ENCODE results near the gene APCDD1L.

APCDD1L gene

DNA sequence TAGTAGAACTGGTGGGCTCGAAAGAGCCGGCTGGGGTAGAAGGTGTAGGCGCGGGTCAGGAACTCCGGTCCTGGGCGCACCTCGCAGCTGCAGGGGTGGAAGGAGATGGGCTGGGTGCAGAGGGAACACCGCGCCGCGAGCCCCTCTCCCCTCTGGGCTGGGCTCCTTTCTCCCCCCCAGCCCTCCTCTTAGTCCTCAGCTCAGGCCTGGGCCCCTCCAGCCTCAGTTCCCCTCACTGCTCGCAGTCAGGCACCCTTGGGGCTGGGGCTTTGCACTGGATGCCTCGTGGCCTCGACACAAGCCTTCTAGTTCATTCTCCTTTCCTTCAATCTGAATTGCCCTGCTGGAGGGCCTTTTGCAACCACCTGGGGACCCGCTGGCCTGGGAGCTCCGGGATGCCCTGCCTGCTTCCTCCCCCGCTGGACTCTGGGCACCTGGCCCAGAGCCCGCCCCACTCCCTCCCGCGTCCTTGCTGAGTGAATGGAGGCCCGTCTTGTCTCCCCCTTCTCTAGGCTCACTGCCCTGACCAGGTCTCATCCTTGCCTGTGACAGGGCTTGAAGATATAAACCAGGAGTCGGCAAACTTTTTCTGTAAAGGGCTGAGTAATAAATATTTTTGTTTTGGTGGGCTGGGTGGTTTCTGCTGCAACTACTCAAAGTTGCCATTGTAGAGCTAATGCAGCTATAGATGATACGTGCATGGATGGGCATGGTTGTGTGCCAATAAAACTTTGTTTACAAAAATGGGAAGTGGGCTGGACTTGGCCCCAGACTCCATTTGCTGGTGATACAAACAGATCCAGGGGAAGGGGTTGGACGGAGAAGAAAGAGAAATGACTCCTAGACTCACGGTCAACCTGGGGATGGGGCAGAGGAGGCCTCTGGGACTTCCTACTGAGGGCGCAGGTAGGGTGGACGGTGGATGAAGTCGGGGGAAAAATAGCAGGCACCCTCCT is 47.3 kb downstream of the APCDD1L start:
- no peak for DNase-seq (ENCODE audit: low read depth)
- no peaks in the 10 kb centered on the region for H3K9me3 ChIP-seq (ENCODE audit: control insufficient read depth, low read length)

DNA sequence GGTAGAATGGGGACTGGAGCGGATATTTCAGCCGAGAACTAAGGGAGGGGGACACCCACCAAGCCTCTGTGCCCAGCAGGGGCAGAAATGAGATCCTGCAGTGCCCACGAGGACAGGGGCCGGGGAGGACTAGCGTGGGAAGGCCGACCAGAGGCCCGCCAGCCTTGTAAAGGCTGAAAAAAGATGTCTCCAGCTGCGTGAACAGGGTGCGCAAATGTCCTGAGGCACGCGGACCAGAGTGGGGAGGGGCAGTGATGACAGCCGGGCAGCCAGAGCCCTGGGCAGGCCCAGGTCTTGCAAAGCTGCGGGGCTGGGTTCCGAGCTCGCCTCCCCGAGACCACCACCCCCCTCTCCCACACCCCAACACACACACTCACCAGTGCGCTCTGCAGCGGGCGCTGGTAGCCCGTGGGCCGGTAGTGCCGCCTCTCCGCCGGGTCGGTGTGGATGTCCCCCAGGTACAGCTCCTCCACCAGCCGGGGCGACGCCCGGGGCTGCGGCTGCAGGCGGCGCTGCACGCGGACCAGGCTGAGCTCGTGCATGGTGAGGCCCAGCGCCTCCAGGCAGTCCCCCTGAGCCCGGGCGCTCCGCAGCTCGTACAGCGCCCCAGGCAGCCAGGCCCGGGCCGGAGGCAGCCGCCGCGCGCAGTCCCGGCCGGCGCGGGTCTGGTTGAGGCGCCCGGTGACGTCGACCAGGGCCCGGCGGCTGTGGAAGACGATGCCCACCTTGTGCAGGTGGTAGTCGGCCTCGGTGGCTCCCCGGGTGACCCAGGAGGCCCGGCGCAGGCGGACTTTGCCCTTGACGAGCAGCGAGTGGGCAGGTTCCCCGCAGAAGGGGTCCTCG is 48.2 kb downstream of the APCDD1L start:
- Histone ChIP-seq H3K9me3 (ENCODE audit: control insufficient read depth, low read length) (no peaks in the 10 kb centered on the region), H3K4me3 (ENCODE audit: low read length) (no peak overlapping the region), H3K27me3 (replicated peaks; ENCODE audit: control insufficient read depth, insufficient read depth, low read length) (no peaks in the 10 kb centered on the region), H3K36me3 (ENCODE audit: control insufficient read depth, insufficient read depth, low read length, severe bottlenecking) (no peaks in the 10 kb centered on the region), H3K9ac (ENCODE audit: low read length) (no peak overlapping the region), H3K4me1 (ENCODE audit: control insufficient read depth, insufficient read depth, low read length) (no peaks in the 10 kb centered on the region)
- DNase-seq (ENCODE audit: low read depth), result no peak

More for the DNA sequence above, 47.3 kb downstream of the APCDD1L start:
- no peak overlapping the region for H3K4me3 ChIP-seq (ENCODE audit: low read length)
- no peaks in the 10 kb centered on the region for H3K36me3 ChIP-seq (ENCODE audit: control insufficient read depth, insufficient read depth, low read length, severe bottlenecking)
- no peaks in the 10 kb centered on the region for H3K4me1 ChIP-seq (ENCODE audit: control insufficient read depth, insufficient read depth, low read length)
- no peaks in the 10 kb centered on the region for H3K27me3 ChIP-seq (replicated peaks; ENCODE audit: control insufficient read depth, insufficient read depth, low read length)
- no peak overlapping the region for H3K9ac ChIP-seq (ENCODE audit: low read length)

DNA sequence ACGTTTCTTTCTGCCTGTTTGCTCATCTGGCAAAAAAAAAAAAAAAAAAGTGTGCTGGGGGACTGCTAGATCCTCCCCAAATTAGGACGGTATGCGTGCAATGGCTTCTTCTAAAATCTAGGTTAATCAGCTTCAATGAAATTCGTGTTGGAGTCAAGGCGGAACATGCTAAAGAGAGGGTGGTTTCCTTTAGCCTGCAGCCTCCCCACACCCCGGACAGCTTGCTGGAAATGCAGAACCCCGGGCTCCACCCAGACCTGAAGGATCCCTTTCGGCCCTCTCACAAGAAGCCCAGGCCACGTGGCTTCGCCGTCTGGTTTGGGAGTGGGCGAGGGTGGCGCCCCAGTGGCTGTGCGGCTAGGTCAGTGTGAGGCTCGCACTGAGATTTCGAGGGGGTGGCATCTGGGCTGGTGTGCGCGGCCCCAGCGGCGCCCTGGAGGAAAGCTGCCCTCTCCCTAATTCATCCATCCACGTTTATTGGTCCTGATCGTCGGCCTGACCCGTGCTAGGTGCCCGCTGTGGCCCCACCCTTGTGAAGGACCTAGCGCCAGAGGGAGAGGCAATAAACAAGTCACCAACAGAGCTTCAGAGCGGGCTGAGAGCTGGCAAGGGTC is 49.0 kb downstream of the APCDD1L start:
- Histone ChIP-seq H3K9me3 (ENCODE audit: control insufficient read depth, low read length) (no peaks in the 10 kb centered on the region), H3K4me1 (ENCODE audit: control insufficient read depth, insufficient read depth, low read length) (no peaks in the 10 kb centered on the region), H3K36me3 (ENCODE audit: control insufficient read depth, insufficient read depth, low read length, severe bottlenecking) (no peaks in the 10 kb centered on the region), H3K9ac (ENCODE audit: low read length) (no peak overlapping the region), H3K4me3 (ENCODE audit: low read length) (no peak overlapping the region), H3K27me3 (replicated peaks; ENCODE audit: control insufficient read depth, insufficient read depth, low read length) (no peaks in the 10 kb centered on the region)
- no peak for DNase-seq (ENCODE audit: low read depth)

DNA sequence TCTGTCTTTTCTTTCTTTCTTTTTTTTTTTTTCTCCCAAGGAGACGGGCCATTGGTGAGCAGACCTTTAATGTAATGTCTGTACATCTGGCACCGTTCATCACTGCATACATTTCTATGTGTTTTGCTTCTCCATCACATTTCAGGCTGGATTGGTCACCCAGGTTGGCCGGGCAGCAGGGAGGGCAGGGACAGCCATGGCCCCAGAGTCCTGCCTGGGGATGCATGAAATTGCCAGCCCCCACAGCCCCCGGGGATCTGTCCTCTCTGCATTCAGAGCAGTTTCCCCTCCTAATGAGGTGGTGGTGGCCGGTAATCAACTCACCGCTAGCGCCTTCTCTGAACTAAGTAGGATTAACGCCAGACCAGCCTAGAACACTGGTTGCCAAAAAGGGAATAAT is 50.4 kb downstream of the APCDD1L start:
- H3K4me1 ChIP-seq (ENCODE audit: control insufficient read depth, insufficient read depth, low read length), result no peaks in the 10 kb centered on the region
- DNase-seq (ENCODE audit: low read depth), result no peak
- H3K9ac ChIP-seq (ENCODE audit: low read length), result no peak overlapping the region
- no peaks in the 10 kb centered on the region for H3K9me3 ChIP-seq (ENCODE audit: control insufficient read depth, low read length)
- no peaks in the 10 kb centered on the region for H3K27me3 ChIP-seq (replicated peaks; ENCODE audit: control insufficient read depth, insufficient read depth, low read length)
- no peaks in the 10 kb centered on the region for H3K36me3 ChIP-seq (ENCODE audit: control insufficient read depth, insufficient read depth, low read length, severe bottlenecking)
- H3K4me3 ChIP-seq (ENCODE audit: low read length), result no peak overlapping the region

DNA sequence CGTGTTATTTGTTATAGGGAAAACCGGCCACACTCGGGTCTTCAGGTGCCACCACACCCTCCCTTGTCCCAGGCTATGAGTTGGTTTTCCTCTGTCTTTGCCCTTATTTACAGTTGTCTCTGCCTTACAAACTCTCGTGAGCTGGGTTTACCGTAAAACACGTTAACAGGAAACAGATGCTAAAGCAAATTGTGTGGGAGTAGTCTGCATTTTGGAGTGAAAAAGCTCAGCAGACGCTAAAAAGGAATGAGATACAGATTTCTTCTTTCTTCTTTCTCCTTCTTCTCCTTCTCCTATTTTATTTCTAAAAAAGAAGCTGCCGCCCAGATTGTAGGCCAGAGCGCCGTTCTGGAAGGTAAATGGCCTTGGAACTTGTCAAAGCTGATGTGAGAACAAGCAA is 51.9 kb downstream of the APCDD1L start:
- H3K4me3 ChIP-seq (ENCODE audit: low read length), result no peak overlapping the region
- H3K9me3 ChIP-seq (ENCODE audit: control insufficient read depth, low read length), result no peaks in the 10 kb centered on the region
- H3K9ac ChIP-seq (ENCODE audit: low read length), result no peak overlapping the region
- H3K27me3 ChIP-seq (replicated peaks; ENCODE audit: control insufficient read depth, insufficient read depth, low read length), result no peaks in the 10 kb centered on the region
- H3K4me1 ChIP-seq (ENCODE audit: control insufficient read depth, insufficient read depth, low read length), result no peaks in the 10 kb centered on the region
- H3K36me3 ChIP-seq (ENCODE audit: control insufficient read depth, insufficient read depth, low read length, severe bottlenecking), result no peaks in the 10 kb centered on the region
- no peak for DNase-seq (ENCODE audit: low read depth)

DNA sequence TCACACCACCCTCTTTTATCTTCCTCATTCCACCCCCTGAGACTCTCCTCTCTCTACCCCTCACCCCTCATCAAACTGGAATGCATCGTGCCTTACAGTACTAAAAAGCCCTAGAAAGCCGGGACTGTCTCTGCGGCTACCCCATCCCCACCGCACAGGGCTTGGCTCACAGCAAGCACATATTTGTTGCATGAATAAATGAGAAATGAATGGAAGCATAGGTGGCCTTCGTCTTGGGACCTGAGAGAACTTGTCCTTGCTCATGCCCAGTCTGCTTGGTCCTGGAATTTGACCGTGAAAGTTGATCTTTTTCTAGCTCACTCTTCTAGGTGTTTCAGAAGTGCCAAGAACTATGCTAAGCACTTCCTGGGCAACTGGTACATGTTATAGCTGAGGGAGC is 53.3 kb downstream of the APCDD1L start:
- H3K9me3 ChIP-seq (ENCODE audit: control insufficient read depth, low read length), result no peaks in the 10 kb centered on the region
- no peak overlapping the region for H3K9ac ChIP-seq (ENCODE audit: low read length)
- H3K4me1 ChIP-seq (ENCODE audit: control insufficient read depth, insufficient read depth, low read length), result no peaks in the 10 kb centered on the region
- no peak for DNase-seq (ENCODE audit: low read depth)
- no peaks in the 10 kb centered on the region for H3K36me3 ChIP-seq (ENCODE audit: control insufficient read depth, insufficient read depth, low read length, severe bottlenecking)
- H3K27me3 ChIP-seq (replicated peaks; ENCODE audit: control insufficient read depth, insufficient read depth, low read length), result no peaks in the 10 kb centered on the region
- H3K4me3 ChIP-seq (ENCODE audit: low read length), result no peak overlapping the region

DNA sequence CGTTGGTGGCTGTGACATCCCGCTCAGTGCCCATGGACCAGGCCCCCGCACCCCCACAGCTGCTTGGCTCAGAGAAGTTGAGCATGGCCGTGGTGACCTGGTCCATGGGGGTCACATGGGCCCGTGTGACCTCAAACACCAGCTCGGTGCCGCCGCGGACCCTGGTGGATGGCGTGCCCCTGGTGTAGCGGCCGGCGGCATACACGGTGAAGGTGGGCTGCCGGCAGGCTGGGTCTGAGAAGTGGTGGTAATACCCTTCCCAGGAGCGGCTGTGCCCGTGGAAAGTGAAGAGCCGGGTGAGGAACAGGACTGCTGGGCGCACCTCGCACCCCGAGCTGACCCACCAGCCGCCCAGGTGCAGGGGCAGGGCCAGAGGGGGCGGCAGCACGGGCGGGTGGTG is 54.1 kb downstream of the APCDD1L start:
- Histone ChIP-seq H3K27me3 (replicated peaks; ENCODE audit: control insufficient read depth, insufficient read depth, low read length) (no peaks in the 10 kb centered on the region), H3K9me3 (ENCODE audit: control insufficient read depth, low read length) (no peaks in the 10 kb centered on the region), H3K36me3 (ENCODE audit: control insufficient read depth, insufficient read depth, low read length, severe bottlenecking) (no peaks in the 10 kb centered on the region), H3K4me1 (ENCODE audit: control insufficient read depth, insufficient read depth, low read length) (no peaks in the 10 kb centered on the region), H3K9ac (ENCODE audit: low read length) (no peak overlapping the region), H3K4me3 (ENCODE audit: low read length) (no peak overlapping the region)
- no peak for DNase-seq (ENCODE audit: low read depth)

DNA sequence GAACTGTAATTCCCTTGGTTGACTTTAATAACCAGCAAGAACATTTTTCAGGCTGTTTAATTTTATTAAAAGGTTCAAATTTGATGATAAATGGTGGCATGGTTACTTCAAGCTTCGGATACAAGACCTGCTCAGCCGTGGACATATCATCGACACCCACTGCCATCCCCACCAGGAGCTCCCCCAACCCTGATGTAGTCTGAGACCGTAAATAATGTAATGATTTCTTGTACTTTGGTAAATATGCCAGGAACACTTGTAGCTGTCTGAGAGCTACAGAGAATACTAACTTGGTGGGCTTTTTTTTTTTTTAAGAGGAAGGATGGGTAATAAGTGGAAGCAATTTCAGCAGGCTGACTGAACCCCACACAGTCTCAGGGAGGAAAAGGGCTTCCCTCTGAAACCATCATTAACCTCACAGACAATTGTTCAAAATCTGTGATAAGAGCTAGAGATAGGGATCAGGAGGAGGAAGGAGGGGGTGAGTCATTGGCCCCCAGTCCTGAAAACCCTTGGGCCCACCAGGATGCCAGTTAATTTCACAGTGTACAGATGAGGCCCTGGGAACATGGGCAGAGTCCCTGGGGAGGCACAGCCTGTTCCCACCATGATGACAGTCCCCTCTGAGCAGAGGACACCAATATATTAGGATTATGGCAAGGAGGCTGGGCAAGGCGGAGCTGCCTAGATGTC is 56.0 kb downstream of the APCDD1L start:
- no peak for DNase-seq (ENCODE audit: low read depth)
- no peaks in the 10 kb centered on the region for H3K27me3 ChIP-seq (replicated peaks; ENCODE audit: control insufficient read depth, insufficient read depth, low read length)
- no peaks in the 10 kb centered on the region for H3K36me3 ChIP-seq (ENCODE audit: control insufficient read depth, insufficient read depth, low read length, severe bottlenecking)
- no peak overlapping the region for H3K9ac ChIP-seq (ENCODE audit: low read length)
- H3K4me1 ChIP-seq (ENCODE audit: control insufficient read depth, insufficient read depth, low read length), result no peaks in the 10 kb centered on the region
- peaks cover 6% of the 10 kb centered on the region for H3K9me3 ChIP-seq (ENCODE audit: control insufficient read depth, low read length)
- no peak overlapping the region for H3K4me3 ChIP-seq (ENCODE audit: low read length)

DNA sequence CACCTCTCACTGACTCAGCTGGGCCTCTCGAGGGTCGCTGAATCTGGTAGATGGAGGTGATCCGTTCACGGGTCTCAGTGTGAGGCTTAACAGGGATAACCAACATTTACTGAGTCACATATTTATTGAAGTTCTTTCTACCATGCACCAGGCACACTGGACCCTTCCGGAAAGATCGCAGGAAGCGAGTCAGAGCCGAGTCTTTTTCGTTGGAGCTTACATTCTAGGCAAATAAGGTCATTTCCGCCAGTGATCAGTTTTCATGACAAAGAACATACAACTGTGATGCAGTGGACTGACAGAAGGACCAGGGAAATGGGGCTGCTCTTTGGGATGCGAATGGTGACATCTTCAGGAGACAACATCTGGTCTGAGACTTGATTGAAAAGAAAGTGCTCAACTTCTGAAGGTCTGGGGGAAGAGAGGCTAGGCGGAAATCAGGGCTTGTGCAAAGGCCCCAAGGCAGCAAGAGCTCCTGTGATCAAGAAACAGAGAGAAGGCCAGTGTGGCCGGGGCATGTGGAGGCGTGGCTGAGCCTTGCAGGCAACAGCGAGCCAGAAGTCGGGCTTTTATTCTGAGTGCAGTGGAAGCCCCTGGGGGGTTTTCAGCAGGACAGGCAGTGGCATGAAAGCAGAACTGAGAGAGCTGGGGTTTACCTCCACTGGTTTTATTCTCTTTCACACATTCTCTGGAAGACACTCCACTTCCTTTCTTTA is 56.7 kb downstream of the APCDD1L start:
- no peak overlapping the region for H3K4me3 ChIP-seq (ENCODE audit: low read length)
- H3K4me1 ChIP-seq (ENCODE audit: control insufficient read depth, insufficient read depth, low read length), result no peaks in the 10 kb centered on the region
- H3K9ac ChIP-seq (ENCODE audit: low read length), result no peak overlapping the region
- H3K36me3 ChIP-seq (ENCODE audit: control insufficient read depth, insufficient read depth, low read length, severe bottlenecking), result no peaks in the 10 kb centered on the region
- H3K9me3 ChIP-seq (ENCODE audit: control insufficient read depth, low read length), result peaks cover 6% of the 10 kb centered on the region
- DNase-seq (ENCODE audit: low read depth), result no peak
- H3K27me3 ChIP-seq (replicated peaks; ENCODE audit: control insufficient read depth, insufficient read depth, low read length), result no peaks in the 10 kb centered on the region

DNA sequence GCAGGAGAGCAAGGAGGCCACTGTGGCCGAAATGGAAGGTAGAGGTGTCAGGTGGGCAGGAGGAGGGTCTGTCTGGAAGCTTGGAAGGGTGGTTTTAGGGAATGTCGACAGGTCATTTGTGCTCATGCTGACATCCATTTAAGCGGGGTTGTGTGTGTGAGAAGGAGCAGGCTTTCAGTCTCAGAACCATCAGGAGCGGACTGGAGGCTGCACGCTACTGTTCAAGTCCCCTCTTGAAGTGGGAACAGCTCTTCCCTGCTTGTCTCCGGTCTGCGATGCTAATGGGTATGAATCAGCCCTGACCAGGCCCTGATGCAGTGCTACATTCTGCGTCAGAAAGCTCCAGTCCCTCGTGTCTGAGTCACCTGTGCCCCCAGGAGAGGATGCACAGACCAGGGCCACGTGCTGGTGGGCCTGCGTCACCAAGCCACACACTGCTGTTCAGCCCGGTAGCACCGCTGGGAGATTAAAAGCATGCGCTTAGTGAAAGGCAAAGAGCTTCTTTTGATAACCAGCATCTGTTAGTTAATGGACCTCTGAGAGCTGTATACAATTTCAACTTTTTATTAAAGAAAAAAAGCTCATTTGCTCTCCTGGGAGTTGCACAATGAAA is 58.0 kb downstream of the APCDD1L start:
- Histone ChIP-seq H3K4me3 (ENCODE audit: low read length) (no peak overlapping the region), H3K36me3 (ENCODE audit: control insufficient read depth, insufficient read depth, low read length, severe bottlenecking) (no peaks in the 10 kb centered on the region), H3K9ac (ENCODE audit: low read length) (no peak overlapping the region), H3K4me1 (ENCODE audit: control insufficient read depth, insufficient read depth, low read length) (no peaks in the 10 kb centered on the region), H3K9me3 (ENCODE audit: control insufficient read depth, low read length) (peaks cover 6% of the 10 kb centered on the region), H3K27me3 (replicated peaks; ENCODE audit: control insufficient read depth, insufficient read depth, low read length) (no peaks in the 10 kb centered on the region)
- DNase-seq (ENCODE audit: low read depth), result peak; percentile 19

All from adipocyte (in vitro differentiated cells).